HG02588 (cell line): Measurements from ENCODE around the gene GOLGA6L10.
"Not testable (repeated sequence)": the region's sequence is repeated elsewhere in the genome, so short reads cannot be mapped to it uniquely, and the experiment has no call there.

Experiments
- ATAC-seq: cut with Tn5 transposase; IDR thresholded peaks from one replicate; pipeline ENCODE4 v1.9.1; 2021; ENCODE audit warnings: mild to moderate bottlenecking, moderate library complexity; ENCODE audit not compliant: unreplicated experiment

GOLGA6L10 gene

GRCh38 chr15:82319522-82320278 is 29.6 kb downstream of the GOLGA6L10 start:
- ATAC-seq, result not testable (repeated sequence)

GRCh38 chr15:82318281-82318680 is 31.0 kb downstream of the GOLGA6L10 start:
- not testable (repeated sequence) for ATAC-seq

- not testable (repeated sequence) for ATAC-seq
Measured at GRCh38 chr15:82317516-82317915, 31.8 kb downstream of the GOLGA6L10 start.

GRCh38 chr15:82317091-82317489 is 32.2 kb downstream of the GOLGA6L10 start:
- ATAC-seq, result no peak

- not testable (repeated sequence) for ATAC-seq
Measured at GRCh38 chr15:82316247-82317090, 32.8 kb downstream of the GOLGA6L10 start.

GRCh38 chr15:82315519-82316246 is 33.6 kb downstream of the GOLGA6L10 start:
- no peak for ATAC-seq

- ATAC-seq, result no peak
Measured at GRCh38 chr15:82314769-82315518, 34.3 kb downstream of the GOLGA6L10 start.

- not testable (repeated sequence) for ATAC-seq
Measured at GRCh38 chr15:82313951-82314768, 35.1 kb downstream of the GOLGA6L10 start.

GRCh38 chr15:82313446-82313845 is 35.8 kb downstream of the GOLGA6L10 start:
- ATAC-seq, result no peak

GRCh38 chr15:82312586-82313349 is 36.5 kb downstream of the GOLGA6L10 start:
- ATAC-seq, result no peak

- not testable (repeated sequence) for ATAC-seq
Measured at GRCh38 chr15:82311321-82311720, 38.0 kb downstream of the GOLGA6L10 start.

GRCh38 chr15:82309802-82310201 is 39.5 kb downstream of the GOLGA6L10 start:
- ATAC-seq, result no peak

GRCh38 chr15:82307714-82308081 is 41.6 kb downstream of the GOLGA6L10 start:
- ATAC-seq, result no peak

- ATAC-seq, result no peak
Measured at GRCh38 chr15:82306791-82307713, 42.2 kb downstream of the GOLGA6L10 start.

GRCh38 chr15:82305621-82306048 is 43.6 kb downstream of the GOLGA6L10 start:
- ATAC-seq, result no peak

- ATAC-seq, result no peak
Measured at GRCh38 chr15:82304778-82305090, 44.5 kb downstream of the GOLGA6L10 start.

GRCh38 chr15:82303956-82304777 is 45.1 kb downstream of the GOLGA6L10 start:
- no peak for ATAC-seq
